T47D (cell line): ENCODE results near the gene CEP295NL.
"Not testable (repeated sequence)": the region's sequence is repeated elsewhere in the genome, so short reads cannot be mapped to it uniquely, and the experiment has no call there.

Source experiments
- DNase-seq, 2 experiments: peaks; one replicate each; pipeline versions ENCODE4 v3.0.0 to v3.0.0-alpha.2; 2011 to 2012; ENCODE audit warnings: low read depth in 1 of 2, low spot score in 1 of 2
- JUND ChIP-seq: IDR thresholded peaks from 2 replicates; pipeline ENCODE4 v1.6.1; 2012; ENCODE audit warnings: low read depth
- in situ Hi-C: cut with HindIII; loops from 2 replicates; pipeline ENCODE4 v1.10.0; 2016; ENCODE audit warnings: low sequenced_read_pairs, low pct_unique_long_range_greater_than_20kb

CEP295NL gene

DNA sequence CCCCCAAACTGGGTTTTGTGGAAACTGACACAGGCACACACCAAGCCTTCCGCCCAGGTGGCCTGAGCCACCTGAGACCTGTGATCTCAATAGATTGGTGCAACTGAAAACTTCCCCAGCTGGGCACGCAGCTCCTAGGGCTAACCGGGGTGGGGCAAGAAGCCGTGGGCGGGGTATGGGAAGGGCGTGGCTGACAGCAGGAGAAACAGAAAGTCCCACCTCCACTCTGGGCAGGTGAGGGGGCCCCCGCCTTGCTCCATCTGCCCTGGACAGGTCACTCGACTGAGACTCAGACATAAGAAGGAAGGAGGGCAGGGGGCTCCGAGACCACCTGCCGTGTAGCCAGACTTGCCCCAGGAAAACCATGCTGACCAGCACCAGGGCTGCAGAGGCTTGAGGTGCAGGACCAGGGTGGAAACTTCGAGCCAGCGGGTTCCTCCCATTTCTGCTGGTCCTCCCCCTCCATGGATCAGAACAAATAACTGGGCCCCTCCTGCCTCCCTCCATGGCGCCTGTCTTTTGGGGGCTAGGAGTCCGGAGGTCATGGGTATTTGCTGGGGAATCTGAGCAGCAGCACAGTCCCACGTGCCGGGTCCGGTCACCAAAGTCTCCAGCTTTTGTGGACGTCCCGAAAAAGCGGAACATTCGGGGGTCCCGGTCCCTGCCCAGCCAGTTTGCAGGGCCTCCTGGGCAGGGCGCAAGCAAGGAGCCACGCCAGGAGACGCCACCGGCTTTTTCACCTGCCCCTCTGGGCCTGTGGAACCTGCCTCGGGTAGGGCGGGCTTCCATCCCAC lies 20.9 kb upstream of the CEP295NL start:
- in situ Hi-C loops = no loop called here
- no peak for TF ChIP-seq JUND
- DNase-seq = peak; percentile 92 to 96

GRCh38 chr17:78922816-78923498 lies 20.0 kb upstream of the CEP295NL start:
- TF ChIP-seq JUND = no peak
- no peak for DNase-seq
- in situ Hi-C loops = no loop called here

GRCh38 chr17:78921437-78921971 lies 18.5 kb upstream of the CEP295NL start:
- DNase-seq = no peak
- in situ Hi-C loops = no loop called here
- no peak for TF ChIP-seq JUND

DNA sequence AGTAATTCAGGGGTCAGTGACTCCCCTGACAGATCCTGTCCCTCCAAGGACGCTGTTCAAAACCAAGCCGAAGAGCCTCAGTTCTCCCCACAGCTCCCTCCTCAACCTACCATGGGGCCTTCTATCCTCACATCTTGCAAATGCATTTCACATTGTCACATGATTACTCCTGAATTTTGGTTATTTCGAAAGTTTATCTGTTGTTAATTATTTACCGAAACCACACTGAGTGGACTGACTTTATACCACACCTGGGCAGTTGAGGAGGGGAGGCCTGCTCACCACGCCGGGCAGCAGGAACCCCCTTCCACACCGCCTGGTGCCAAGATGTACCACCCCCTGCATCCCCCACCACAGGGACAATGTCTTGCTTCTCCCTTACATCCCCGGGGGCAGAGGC lies 17.5 kb upstream of the CEP295NL start:
- in situ Hi-C loops = no loop called here
- TF ChIP-seq JUND = no peak
- no peak for DNase-seq

GRCh38 chr17:78919861-78920450 lies 17.0 kb upstream of the CEP295NL start:
- in situ Hi-C loops = no loop called here
- TF ChIP-seq JUND = no peak
- DNase-seq = no peak

- no peak for TF ChIP-seq JUND
- DNase-seq = no peak
- in situ Hi-C loops = no loop called here
Observed at GRCh38 chr17:78918979-78919378, 16.0 kb upstream of the CEP295NL start.

DNA sequence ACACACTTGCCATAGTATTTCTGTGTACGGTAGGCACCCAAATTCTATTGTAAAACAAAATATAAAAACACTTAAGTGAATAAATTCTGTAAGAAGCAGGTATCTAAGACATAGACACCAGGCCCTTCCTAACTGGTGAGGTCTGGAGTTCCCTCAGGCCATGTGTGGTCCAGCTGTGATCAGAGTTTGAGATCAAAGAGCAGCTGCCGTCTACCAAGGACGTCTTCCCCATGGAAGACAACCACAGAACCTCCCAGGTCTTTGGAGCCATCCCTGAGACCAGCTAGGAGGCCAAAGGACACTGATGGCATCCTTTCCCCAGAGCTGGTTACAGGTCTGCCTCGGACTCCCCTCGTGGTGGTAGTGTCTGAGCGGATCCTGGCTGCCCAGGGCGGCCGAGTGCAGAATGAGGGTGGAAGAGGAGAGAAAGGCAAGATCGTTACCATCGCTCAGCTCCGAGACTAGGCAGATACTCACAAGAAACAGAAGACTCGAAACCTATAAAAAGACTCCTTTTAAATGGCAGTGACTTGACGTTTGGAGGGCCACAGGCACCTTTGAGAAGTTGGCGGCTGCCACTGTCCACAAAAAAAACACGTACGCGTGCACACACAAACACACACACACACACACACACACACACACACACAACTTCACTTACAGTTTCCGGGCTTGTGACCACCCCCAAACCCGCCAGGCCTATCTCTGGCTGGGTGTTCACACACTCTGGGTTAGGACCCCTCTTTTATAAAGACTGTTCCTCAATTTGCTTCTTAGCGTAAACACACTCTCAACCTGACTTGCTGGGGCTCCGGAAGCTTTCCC lies 14.7 kb upstream of the CEP295NL start:
- TF ChIP-seq JUND = no peak
- no peak for DNase-seq
- in situ Hi-C loops = no loop called here

DNA sequence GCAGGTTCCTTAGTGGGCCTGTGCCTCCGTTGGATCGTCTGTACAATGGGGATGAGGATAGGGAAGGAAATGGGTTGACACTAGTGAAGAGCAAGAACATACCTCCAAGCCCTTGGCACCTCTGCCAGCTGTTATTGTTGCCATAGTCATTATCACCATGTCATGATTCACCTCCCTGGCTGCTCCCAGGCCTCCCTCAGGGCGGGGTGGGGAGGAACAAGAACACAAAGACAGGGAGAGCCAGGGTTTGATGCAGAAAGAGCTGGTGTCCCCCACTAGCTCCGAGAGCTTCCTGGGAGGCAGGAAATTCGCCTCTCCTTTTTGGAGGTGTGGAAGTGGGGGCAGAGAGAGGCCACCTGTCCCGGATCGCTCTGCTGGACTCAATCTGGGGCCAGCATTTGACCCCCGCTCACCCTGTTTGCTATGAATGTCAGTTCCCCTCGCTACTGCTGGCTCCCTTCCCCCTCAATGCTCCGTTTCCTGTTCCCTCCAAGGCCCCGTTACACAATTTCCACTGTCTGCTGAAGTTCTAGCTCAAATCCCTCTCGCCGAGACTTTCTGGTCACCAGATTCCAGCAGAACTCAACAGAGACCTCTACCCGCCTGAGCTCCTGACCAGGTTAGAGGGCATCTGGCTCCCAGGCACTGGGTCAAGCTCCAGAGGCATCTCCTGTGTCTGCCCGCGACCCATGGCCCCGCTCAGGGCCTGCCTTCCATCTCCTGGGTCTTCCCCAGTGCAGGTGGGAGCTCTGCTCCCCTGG lies 13.1 kb upstream of the CEP295NL start:
- in situ Hi-C loops = no loop called here
- DNase-seq = no peak
- TF ChIP-seq JUND = no peak

DNA sequence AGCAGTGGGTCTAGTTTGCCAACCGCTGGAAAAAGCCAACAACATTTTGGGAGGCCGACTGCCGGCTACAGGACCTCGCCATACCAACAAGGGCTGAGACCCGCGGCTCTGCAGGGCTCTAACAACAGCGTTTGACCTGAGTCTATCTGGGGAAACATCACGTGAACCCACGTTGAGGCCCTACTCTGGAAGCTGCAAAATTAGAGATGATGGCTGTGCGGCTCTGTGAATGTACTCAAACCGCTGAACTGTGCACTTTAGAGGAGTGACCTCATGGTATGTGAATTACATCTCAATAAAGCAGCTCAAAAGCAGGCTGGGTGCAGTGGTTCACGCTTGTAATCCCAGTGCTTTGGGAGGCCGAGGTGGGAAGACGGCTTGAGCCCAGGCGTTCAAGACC lies 10.1 kb upstream of the CEP295NL start:
- TF ChIP-seq JUND = no peak
- in situ Hi-C loops = no loop called here
- no peak for DNase-seq

GRCh38 chr17:78912082-78912481 lies 9.1 kb upstream of the CEP295NL start:
- no peak for DNase-seq
- in situ Hi-C loops = no loop called here
- TF ChIP-seq JUND = no peak

GRCh38 chr17:78911543-78911942 lies 8.5 kb upstream of the CEP295NL start:
- in situ Hi-C loops, DNase-seq: not testable (repeated sequence)
